Left renal pelvis (tissue), 4 donors: ENCODE data around the gene TM4SF20. TPM values are rescaled to one million over a fixed set of nuclear protein-coding genes. Genes with fewer than 3 reads are reported as not detected.

Experiments used
- DNase-seq, 4 donors: peaks; one replicate each; pipeline ENCODE4 v3.0.0-alpha.2; 2013; ENCODE audit warnings: low read depth in 4 of 4, low spot score in 3 of 4
- polyA plus RNA-seq, 4 donors: library from polyadenylated mRNA; unstranded; fragments of 120-200 nt; gene quantifications; one replicate each; pipeline ENCODE4 v1.2.1, GENCODE V29; 2013; ENCODE audit not compliant: insufficient read length in 4 of 4

TM4SF20 gene, protein sequence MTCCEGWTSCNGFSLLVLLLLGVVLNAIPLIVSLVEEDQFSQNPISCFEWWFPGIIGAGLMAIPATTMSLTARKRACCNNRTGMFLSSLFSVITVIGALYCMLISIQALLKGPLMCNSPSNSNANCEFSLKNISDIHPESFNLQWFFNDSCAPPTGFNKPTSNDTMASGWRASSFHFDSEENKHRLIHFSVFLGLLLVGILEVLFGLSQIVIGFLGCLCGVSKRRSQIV
- under 1 TPM; 0.05 to 0.21 (median 0.12) TPM for polyA plus RNA-seq

DNA sequence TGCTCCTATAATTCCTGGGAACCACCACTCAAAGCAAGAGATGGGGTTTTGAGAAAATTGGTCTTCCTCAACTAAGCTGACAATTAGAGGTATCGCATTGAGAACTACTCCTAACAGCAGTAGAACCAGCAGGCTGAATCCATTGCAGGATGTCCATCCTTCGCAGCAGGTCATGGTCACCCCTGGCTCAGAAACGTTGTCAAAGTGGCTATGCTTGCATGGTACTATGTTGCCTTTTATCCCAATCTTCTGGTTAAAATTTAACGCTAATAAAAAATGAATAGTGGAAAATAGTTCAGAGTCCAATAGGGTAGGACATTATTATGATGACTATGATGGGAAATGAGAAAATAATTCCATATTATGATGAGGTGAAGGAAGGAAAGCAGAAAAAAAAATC, at the start of gene TM4SF20:
Gene TM4SF20 (minus strand): TSS at position 212 of the 400 bp plus-strand sequence. CDS start 38 bp downstream, at position 174.
- no peak for DNase-seq

DNA sequence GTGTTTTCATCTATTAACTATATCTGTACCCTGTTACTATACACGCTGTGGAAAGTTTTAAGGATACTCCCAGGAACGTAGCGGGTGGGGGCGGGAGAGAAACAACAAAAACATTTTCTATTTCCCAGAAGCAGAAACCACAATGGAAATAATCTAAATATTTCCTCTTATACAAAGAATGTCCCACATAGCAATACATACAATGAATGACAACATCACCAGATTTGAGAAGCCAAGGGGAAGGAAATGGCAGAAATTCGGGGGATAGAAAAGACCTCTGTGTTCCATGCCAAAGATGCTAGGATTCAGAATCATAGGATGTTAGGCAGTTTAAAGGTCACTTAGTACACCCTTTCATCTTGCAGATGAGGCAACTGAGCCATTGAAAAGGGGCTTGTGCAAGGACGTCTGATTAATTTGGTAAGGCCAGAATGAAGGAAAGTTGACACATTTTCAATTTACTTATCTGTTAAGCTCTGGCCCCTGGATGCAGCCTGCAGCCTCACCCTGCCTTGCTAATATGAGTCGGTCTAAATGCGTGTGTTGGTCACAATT, 49.7 kb upstream of the TM4SF20 start:
- DNase-seq: no peak

DNA sequence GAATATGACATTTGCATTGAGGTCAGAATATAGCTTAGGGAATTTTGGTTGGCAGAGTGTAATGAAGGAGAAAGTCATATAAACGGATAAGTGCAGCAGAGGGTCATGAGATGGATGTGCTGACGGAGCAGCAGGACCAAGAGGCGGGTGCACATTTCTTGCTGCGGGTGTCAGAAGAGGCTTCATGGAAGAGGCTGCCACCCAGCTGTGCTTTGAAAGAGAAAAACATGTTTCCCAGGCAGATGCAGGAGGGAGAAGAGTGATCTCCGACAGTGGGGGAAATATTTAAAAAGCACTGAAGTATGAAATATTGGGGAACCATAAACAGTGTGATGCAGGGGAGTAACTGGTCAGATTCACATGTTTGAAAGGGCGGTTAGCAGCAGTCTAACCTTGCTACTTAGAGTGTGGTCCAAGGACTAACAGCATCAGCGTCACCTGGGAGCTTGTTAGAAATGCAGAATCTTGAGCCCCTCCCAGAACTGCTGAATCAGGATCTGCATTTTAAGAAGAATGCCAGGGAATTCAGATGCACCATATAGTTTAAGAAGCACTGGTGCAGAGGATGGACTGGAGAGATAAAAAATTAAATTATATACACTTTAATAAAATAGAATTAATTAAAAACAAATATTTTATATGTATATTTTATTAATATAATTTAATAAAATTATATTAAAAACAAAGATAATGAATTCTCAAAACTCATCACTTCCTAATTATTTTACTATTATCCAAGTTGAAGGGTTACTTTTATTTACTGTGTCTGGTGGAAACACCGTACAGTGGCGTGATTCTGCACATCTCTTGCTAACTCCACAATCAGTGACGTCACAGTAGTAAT, 44.8 kb upstream of the TM4SF20 start:
- no peak for DNase-seq

DNA sequence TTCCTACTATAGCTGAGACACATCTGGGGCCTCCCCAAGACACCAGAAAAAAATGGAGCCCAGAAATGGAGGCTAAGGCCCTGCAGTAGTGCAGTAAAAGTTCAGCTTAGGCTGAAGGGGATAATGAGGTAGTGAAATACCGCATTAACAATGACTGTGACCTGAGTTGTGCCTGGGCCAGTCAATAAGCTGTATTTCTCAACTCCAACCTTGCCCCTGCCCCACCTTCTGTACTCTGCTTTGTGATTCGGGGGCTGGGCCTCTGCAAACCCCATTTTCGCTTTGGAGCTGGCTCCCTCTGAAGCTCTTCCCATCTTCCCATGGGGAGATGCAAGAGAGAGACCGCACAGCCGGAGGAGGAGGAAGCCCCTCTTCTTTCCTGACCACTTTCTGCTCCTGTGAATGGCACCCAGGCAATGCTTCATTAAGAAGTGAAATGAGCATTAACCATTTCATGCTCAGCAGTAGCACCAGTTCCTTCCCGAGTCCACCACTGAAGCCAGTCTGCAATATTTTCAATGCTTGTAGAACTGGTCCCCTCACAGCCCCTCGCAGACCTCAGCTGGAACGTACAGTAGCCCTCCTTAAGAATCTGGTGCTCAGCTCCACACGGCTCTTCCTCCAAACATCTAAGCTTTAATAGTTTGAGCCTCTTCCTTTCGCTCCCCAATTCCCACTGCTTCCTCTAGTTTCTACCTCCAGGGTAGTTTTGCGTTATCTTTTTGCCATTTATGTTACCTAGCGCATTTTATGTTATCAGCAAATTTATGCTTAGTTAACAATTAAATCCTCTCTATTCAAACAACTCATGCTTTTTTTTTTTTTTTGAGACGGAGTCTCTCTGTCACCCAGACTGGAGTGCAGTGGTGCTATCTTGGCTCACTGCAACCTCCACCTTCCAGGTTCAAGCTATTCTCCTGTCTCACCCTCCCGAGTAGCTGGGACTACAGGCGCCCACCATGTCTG, 41.3 kb upstream of the TM4SF20 start:
- DNase-seq: no peak

DNA sequence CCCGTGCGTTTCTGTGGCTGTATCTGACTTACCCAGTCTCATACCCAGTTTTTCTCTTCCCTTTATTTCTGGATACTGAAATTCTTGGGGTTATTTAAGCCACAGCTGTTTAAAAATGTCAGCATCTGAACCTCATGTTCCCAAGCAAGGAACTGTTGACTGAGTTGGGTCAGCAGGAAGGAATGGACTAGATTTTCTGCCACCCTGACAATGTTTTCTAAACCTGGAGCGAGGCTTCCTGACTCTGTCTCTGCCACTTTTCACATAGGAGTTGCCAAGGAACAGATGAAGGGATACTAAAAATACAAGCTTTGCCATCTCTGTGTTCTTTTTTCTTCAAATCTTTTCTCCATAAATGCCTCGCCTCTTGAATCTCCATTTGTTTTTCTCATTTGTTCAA, 37.6 kb upstream of the TM4SF20 start:
- DNase-seq: no peak

DNA sequence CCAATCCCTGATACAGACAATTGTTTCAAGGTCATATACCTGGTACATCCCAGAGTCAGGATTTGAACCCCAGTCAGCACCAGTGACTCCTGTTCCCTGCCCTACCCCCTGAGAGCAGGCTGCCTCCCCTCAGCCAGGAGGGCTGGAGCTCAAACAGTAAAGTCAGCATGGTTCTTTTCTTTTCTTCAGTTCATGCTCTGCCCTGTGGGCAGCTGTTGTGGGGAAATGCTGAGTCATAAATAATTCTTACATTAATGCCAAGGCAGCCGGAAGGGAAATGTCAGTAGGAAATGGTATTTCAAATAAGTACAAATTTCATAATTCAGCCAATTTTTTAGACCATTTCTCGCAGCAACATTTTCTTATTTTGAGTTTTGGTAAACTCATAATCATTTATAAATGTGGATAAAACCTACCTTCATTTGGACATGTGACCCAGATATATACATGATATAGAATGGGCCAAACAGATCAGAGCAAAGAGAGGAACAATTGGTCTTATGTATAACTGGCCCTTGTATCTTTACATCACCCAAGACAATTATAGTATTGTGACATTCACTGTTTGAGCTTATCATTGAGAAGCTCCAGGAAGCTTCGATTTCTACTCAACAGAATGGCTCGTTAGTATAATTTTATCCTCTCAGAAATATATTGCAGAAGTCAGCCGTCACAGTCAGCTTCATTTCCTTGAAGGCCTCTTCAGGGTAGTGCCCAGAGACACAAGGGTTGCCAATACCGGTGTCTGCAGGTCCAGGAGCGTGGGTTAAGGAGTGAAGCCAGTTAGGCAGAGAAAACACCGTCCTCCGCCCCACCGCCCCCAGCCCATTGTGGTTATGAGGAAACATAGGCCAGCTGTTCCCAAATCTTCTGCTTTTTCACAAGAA, 36.7 kb upstream of the TM4SF20 start:
- DNase-seq: no peak

DNA sequence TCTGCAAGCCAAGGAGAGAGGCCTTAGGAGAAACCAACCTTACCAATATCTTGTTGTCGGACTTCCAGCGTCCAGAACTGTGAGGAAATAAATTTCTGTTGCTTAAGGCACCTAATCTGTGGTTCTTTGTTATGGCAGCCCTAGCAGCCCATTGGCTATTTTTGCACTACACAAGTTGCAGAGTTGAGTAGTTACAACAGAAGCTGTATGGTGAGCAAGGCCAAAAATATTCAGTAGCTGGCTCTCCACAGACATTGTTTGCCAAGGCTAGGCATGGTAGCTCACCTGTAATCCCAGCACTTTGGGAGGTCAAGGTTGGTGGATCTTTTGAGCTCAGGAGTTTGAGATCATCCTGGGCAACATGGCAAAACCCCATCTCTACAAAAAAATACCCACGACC, 35.7 kb upstream of the TM4SF20 start:
- no peak for DNase-seq

DNA sequence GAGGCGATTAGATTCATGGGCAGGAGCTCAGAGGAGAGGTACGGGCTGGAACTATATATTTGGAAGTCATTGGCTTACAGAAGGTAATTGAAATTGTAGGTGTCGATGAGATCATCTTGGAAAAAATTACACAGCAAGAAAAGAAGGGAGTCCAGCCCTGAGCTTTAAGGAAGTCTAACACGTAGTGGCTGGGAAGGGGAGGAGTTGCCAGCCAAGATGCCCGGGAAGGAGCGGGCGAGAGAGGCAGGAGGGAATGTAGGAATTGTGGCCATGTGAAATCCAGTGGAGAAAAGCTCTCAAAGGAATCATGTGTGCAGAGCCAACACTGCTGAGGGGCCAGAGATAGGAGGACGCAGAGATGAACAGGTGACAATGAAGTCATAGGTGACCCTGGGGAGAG, 34.3 kb upstream of the TM4SF20 start:
- DNase-seq: no peak

DNA sequence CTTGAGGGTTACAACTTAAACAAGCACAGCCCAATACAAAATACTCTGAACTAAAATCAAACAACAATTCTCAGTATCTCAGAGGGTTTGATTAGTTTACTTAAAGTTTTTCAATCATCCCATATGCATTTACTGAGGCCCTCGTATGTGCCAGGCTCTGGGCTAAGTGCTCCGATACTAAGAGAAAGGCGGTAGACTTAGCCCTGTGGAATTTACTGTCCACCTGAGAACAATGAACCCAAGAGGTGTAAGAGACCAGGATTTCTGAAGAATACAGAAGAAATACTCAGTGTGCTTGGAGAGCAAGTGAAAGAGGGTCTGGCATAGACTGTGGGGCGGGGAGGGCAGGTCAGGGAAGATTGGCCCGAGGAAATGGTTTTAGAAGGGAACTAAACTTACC, 33.8 kb upstream of the TM4SF20 start:
- no peak for DNase-seq

DNA sequence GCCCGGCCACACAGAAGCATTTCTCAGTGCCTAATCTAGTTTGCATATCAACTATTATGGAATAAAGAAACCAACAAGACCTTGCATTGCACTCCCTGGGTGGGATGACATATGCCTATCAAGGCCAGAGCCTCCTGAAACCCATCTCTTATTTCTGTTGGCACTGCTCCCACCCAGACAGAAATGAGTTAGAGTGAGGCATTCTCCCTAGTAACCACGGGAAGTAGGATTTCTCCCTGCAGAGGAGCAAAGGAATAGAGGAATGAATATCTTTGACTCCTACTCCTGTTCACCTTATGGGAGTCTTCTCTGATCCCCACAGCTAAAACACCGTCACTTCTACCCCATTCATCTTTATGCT, 32.9 kb upstream of the TM4SF20 start:
- no peak for DNase-seq

DNA sequence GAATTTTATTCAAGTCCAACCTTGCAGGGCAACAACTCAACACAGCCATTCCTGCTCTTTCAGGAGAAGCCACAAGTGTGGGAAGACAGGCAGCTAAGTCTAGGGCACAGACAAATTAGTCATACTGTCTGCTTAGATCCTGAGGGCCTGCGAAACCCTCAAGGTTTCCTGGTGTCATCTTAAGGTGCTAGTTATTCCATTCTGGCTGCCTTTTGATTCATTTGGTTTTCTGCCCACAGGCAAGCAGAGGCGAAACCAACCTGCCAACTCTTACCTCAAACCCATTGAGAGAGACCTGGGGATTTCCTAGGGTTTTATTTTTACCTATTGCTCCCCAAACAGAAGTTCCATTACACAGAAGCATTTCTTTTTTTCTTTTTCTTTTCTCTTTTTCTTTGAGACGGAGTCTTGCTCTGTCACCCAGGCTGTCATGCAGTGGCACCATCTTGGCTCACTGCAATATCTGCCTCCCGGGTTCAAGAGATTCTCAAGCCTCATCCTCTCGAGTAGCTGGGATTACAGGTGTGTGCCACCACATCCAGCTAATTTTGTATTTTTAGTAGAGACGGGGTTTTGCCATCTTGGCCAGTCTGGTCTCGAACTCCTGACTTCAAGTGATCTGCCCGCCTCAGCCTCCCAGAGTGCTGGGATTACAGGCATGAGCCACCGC, 32.3 kb upstream of the TM4SF20 start:
- DNase-seq: no peak

DNA sequence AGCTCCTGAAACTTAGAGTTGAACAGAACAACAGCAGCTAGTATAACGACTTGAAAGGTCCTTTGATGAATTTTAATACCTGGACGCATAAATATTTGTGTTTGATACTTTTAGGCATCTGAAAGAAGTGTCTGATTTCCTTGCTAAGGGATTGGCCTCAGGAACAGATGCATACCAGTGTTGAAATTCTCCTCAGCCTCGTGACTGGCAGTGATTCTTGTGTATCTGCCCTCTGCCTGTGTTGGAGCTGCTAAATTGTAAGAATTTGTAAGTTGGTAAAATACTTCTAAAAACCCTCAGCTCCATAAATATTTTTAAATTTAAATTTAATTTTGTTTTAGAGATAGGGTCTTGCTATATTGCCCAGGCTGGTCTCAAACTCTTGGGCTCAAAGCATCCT, 31.1 kb upstream of the TM4SF20 start:
- no peak for DNase-seq

DNA sequence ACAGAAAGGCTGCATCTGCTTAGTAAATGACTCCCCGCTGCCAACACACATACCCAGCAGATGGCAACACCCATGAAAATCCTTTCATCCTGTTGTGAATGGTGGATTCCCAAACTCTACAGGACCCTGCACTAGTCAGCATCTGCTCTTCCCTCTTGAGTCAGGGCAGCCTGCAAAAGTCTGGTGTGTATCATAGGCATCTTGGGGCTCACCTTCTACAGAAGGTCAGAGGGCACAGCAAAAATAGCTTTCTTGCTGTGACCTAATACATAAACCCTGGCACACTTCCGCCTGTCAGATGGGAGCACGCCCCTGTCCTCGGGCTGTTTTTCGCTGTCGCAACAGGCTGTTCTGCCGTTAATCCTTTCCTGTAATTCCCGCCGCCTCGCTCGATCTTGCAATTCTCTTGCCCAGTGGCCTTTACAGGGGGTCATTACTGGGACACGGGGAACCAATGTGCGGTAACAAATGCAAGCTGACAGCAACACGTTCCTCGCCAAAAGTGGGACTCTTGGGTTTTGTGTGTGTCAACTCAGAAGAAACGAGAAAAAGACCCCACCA, 28.6 kb upstream of the TM4SF20 start:
- no peak for DNase-seq

DNA sequence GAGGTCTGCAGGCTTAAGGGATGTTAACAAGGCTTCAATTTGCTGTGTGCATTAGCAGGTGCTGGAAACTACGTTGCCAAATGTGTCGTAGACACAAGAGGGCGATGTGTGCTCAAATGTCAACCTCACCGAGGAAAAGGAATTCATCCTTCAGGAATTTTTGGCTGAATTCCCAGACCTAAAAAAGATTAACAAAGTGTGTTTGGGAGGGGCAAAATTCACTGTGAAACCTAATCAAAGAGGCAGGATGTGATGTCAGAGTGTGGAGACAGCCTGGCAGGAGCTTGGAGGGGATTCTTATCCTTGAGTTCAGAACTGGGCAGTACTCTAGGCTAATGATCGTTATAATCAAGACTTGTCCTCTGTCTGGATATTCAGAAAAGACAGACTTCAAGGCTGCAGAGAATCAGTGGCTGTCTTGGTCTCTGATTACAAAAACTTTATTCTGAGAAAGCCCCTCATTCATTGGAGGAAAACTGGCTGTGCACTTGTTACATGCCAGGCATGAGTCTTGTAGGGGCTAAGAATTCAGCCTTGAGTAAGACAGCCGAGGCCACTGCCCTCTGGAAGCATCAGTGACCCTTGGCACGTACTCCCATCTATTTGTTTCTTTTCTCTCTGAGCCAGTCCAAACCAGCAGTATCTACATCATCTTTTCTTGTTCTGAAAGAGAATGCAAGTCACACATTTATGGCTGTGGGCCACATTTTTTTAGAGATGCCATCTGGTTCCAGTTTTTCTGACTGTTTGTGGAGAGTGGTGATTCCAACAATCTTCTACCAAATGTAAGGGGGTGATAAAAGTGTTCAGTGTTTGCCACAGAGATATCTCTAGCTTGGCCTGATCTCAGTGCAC, 27.3 kb upstream of the TM4SF20 start:
- peak; percentile 86 to 93 (median 88) for DNase-seq

DNA sequence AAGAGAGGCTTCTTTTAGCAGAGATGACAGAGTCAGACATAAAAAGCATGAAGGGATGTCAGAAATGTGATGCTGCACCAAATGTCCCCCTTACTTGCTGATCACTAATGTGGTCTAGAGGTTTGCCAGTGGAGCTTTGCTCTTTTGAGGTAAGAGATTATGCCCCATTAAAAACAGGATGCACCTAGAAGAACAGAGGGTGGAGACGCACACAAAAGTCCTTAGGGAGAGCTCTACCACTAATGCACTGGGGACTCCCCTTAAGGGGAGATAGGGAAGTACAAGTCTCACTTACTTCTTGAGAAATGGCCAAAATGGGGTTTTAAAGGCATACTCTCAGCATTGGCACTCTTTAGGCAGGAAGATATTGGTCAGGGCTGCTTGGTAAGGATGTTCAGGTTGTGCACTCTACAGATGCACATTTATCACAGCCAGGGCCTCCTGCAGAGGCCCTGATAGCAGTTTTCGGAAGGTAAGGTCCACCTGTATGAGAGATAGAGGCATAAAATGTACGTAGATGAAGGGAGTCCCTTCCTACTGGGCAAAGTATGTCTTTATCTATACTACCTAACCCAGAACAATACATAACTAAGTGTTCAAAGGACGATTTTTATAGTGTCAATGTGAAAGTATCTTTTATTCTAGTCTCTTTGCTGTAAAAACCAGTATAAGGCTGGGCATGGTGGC, 25.6 kb upstream of the TM4SF20 start:
- DNase-seq: no peak

DNA sequence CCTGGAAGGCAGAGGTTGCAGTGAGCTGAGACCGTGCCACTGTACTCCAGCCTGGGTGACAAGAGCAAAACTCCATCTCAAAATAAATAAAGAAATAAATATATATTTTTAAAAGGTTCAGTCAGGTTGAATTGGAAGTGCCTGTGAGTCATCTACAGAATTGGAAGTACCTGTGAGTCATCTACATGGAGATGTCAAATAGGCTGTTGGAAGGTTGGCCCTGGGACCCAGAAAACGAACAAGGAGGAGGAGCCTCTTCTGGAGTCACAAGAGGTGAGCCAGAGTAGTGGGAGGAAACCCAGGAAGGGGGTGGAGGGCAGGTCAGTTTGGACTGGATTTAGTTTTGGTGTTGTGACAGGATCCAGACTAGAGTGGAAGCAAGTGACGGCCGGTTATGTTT, 23.9 kb upstream of the TM4SF20 start:
- no peak for DNase-seq

DNA sequence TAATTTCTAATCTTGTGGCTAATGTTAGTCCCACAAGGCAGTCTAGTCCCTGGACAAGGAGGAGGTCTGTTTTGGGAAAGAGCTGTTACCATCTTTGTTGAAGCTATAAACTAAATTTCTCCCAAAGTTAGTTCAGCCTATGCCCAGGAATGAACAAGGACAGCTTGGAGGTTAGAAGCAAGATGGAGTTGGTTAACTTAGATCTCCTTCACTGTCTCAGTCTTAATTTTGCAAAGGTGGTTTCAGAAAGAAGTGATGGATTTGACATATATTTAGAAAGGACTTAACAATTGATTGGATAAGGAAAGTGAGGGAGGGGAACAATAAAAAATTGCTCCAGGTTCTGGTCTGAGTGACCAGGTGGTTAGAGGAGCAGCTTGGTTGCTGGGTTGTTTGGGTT, 23.2 kb upstream of the TM4SF20 start:
- no peak for DNase-seq
